Measurements from ENCODE around the gene DIRAS2. TPM values are rescaled to one million over a fixed set of nuclear protein-coding genes. Genes with fewer than 3 reads are reported as not detected.

DIRAS2 gene
- total and polyA plus RNA-seq, 2 donors (not counting 3 experiments of a cell fraction or from before 2014, with no cell fraction given), result not detected

DNA sequence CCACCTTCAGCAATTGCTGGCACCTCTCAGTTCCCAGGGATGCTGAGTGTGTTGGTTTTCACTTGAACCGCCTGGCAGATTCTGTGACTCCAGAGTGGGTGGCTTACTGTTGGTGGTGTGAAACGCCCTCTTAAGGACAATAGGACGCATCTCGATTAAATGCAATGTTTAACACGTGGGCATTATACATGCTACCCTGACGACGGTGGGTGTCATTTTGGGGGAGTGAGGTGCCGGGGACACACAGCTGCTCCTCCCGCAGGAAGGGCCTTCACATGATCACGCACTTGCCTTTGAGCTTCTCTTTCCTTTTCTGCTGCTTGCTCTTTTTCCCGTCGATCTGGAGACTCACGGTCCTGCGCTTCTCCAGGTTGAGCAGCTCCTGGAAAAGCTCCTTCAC lies 29.7 kb downstream of the DIRAS2 start:
- POLR2A ChIA-PET, result no interaction called here
- intact Hi-C loops (cut with micrococcal nuclease) (no loop called here), dilution Hi-C loops (cut with MboI; ENCODE audit: extremely low pct_ligation_motif_present, low sequenced_read_pairs) (no loop called here)
- CTCF ChIA-PET, result no interaction called here
- DNase-seq (ENCODE audit: low read depth, low spot score), result no peak
- H4K20me1 ChIP-seq (replicated peaks; ENCODE audit: control insufficient read depth, extremely low read depth, insufficient read depth, low read length), result no peaks in the 10 kb centered on the region
- no TSS peak for BruUV-seq (replicated peaks)
- H3K36me3 ChIP-seq (ENCODE audit: control insufficient read depth in 2 of 2, extremely low read depth in 1 of 2, insufficient read depth in 2 of 2, low read length in 2 of 2), result no peaks in the 10 kb centered on the region
- H3K4me1 ChIP-seq (ENCODE audit: control insufficient read depth, extremely low read depth, insufficient read depth, low read length), result no peaks in the 10 kb centered on the region
- no peak overlapping the region for H3K4me3 ChIP-seq (replicated peaks in 1 of 3; ENCODE audit: insufficient read depth in 1 of 3, low read depth in 1 of 3, low read length in 3 of 3)
- H2AFZ ChIP-seq (ENCODE audit: low read depth, low read length), result no peak overlapping the region
- no peaks in the 10 kb centered on the region for H3K79me2 ChIP-seq (ENCODE audit: control insufficient read depth, insufficient read depth, low read length)
- H3K27me3 ChIP-seq (ENCODE audit: control insufficient read depth in 2 of 2, insufficient read depth in 2 of 2, low read length in 2 of 2), result no peaks in the 10 kb centered on the region
- no peak overlapping the region for H3K27ac ChIP-seq (ENCODE audit: insufficient read depth, low read depth, low read length)
- TF ChIP-seq GATA2 (IDR thresholded peaks at IDR 0.05; ENCODE audit: insufficient read depth, insufficient read length, low read depth, low read length) (no peak), FOS (IDR thresholded peaks at IDR 0.05; ENCODE audit: borderline replicate concordance, insufficient read depth, low read length) (no peak), MYC (IDR thresholded peaks at IDR 0.05; ENCODE audit: low read depth, low read length) (no peak), POLR2AphosphoS5 (IDR thresholded peaks at IDR 0.05; ENCODE audit: insufficient read depth, low read depth, low read length) (no peak), CTCF (IDR thresholded peaks at IDR 0.05; ENCODE audit: extremely low read depth in 1 of 2, insufficient read depth in 1 of 2, low read depth in 1 of 2, low read length in 2 of 2) (no peak), JUN (IDR thresholded peaks at IDR 0.05; ENCODE audit: borderline replicate concordance, insufficient read depth, insufficient read length, low read depth) (no peak), EZH2 (IDR thresholded peaks at IDR 0.05; ENCODE audit: borderline replicate concordance, low read depth, low read length, severe bottlenecking) (no peak), POLR2A (IDR thresholded peaks at IDR 0.05; ENCODE audit: low read depth, low read length) (no peak)
- TF ChIP-seq, protein P1, sequence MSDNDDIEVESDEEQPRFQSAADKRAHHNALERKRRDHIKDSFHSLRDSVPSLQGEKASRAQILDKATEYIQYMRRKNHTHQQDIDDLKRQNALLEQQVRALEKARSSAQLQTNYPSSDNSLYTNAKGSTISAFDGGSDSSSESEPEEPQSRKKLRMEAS (IDR thresholded peaks at IDR 0.05; ENCODE audit: insufficient read depth, insufficient read length), result no peak
- H3K9me1 ChIP-seq (replicated peaks; ENCODE audit: control insufficient read depth, extremely low read depth, insufficient read depth, low read length), result no peaks in the 10 kb centered on the region
- no peak overlapping the region for H3K4me2 ChIP-seq (ENCODE audit: insufficient read depth, low read length)
- H3K9ac ChIP-seq (replicated peaks; ENCODE audit: extremely low read depth, insufficient read depth, low read length), result no peak overlapping the region
- no peak for FAIRE-seq
- H3K9me3 ChIP-seq (replicated peaks; ENCODE audit: control insufficient read depth, insufficient read depth, low read length), result peaks cover 6% of the 10 kb centered on the region
